Testis (tissue), 2 donors: ENCODE results near the gene PTPRN2.

Experiments
- CTCF ChIP-seq, 3 experiments: fragments of 450-650 bp in 2 of 3; fragments of 200-600 bp in 1 of 3; sonication (generic) in 1 of 3; IDR thresholded peaks; one replicate each; pipeline ENCODE4 v1.5.1; 2016 to 2019; ENCODE audit warnings: antibody characterized with exemption in 3 of 3, mild to moderate bottlenecking in 2 of 3, moderate library complexity in 1 of 3
- POLR2A ChIP-seq: fragments of 450-650 bp; IDR thresholded peaks from one replicate; pipeline ENCODE4 v1.6.1; 2017; ENCODE audit warnings: antibody characterized with exemption, mild to moderate bottlenecking, moderate library complexity

GRCh38 chr7:158570449-158571170, 17.0 kb downstream of the PTPRN2 start:
- TF ChIP-seq CTCF (IDR thresholded peaks at IDR 0.05) (no peak), POLR2A (no peak)
